GM12872 (cell line): Measurements from ENCODE around the gene CCL25.

Experiments used
- TF ChIP-seq, protein P1 (sequence below): IDR thresholded peaks from 3 replicates; pipeline ENCODE4 v1.5.1; 2011; ENCODE audit warnings: low read depth, mild to moderate bottlenecking, low read length, moderate library complexity; ENCODE audit not compliant: insufficient read depth

The CCL25 gene

DNA sequence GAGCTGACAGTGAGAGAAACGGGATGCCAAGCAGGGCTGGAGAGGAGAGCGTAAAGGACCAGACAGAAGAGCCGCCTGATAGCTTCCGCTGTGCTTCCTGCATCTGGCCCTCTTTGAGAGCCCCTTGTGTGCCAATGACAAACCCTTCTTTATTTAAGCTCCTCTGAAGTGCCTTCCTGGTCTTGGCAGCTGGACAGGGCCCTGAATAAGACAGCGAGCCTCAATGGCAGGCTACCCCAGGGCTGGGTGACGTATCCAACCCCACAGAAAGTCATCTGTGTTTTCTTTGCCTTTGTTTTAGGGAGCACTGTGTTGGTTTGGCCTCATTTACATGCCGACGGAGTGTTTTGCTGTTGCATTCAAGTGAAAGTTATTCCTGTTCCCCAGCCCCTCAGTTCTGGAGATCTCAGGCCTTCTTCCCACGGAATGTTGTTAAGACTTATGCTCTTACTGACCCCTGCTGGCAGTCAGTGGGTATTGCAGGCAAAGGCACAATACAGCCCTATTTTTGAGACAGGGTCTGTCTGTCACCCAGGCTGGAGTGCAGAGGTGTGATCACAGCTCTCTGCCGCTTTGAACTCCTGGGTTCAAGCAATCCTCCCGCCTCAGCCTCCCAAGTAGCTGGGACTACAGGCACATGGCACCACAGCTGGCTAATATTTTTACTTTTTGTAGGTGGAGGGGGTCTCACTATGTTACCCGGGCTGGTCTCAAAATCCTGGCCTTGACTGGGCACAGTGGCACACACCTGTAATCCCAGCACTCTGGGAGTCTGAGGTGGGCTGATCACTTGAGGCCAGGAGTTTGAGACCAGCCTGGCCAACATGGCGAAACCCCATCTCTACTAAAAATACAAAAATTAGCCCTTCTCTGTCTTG is 16.8 kb downstream of the CCL25 start:
- TF ChIP-seq, protein P1, sequence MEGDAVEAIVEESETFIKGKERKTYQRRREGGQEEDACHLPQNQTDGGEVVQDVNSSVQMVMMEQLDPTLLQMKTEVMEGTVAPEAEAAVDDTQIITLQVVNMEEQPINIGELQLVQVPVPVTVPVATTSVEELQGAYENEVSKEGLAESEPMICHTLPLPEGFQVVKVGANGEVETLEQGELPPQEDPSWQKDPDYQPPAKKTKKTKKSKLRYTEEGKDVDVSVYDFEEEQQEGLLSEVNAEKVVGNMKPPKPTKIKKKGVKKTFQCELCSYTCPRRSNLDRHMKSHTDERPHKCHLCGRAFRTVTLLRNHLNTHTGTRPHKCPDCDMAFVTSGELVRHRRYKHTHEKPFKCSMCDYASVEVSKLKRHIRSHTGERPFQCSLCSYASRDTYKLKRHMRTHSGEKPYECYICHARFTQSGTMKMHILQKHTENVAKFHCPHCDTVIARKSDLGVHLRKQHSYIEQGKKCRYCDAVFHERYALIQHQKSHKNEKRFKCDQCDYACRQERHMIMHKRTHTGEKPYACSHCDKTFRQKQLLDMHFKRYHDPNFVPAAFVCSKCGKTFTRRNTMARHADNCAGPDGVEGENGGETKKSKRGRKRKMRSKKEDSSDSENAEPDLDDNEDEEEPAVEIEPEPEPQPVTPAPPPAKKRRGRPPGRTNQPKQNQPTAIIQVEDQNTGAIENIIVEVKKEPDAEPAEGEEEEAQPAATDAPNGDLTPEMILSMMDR, result peak; percentile 79

DNA sequence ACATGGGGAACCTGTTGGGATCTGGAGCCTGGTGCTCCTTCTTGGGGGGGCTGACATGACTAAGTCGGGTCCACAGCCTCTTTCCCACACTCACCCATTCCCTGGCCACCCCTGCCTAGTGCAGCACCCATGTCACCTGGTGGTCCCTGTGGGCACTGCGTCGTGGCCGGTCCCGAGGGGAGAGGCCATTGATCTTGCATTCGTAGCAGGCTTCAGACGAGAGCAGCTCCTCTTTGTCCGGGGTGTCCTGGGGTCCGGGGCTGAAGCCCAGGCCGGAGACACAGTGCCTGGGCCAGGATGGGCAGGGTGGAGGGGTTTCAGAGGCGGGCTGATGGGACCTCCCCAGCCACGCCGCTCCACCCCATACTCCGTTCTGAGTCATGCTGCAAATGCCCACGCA is 19.4 kb downstream of the CCL25 start:
- TF ChIP-seq, protein P1, result no peak

DNA sequence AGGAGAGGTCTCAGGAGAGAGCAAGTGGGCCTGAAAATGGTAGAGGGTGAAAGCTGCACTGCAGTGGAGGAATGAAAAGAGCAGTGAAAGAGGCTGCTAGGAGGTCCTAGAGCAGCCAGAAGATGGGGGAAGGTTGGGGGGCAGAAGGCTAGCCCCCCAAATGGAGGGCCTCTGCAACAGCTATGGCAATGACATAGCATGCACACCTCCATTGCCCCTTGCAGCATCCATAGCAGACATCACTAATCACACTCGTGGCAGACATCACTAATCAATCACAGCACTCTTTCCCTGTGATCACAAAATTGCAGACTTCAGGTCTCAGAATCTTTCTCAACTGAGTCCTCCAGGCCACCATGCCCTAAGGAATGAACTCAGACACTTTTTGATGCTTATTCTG is 21.9 kb downstream of the CCL25 start:
- TF ChIP-seq, protein P1, result no peak

DNA sequence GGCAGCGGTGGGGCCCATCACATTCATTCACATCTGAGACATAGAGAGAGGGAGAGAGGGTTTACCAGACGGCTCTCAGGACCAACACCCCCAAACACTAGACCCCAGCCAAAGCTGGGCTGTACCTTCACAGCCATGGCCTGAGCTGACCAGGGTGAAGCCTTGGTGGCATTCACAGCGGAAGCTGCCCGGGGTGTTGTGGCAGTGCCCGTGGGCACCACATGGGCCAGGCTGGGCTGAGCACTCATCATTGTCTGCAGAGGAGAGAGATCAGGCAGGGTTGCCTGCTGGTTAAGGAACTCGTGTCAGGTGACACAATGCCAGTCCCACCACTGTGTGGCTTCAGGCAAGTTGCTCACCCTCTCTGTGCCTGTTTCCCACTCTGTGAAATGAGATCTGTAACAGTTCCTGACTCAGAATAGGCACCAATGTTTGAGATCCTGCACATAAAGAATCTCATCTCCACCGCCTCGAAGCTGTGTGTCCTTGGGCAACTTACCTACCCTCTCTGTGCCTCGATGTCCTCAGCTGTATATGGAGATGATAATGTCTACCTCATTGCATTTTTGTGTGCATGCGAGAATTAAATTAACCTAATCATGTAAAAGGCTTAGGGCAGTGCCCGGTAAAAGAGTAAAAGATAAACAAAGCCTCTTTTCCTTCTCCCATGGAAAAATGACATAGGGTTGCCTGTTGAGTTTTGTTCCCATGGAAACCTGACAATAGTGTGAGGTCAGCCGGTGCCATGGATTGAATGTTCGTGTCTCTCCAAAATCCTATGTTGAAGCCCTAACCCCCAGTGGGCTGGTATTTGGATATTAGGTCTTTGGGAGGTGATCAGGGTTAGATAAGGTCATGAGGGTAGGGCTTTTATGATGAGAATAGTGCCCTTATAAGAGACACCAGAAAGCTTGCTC is 22.9 kb downstream of the CCL25 start:
- TF ChIP-seq, protein P1, result no peak

DNA sequence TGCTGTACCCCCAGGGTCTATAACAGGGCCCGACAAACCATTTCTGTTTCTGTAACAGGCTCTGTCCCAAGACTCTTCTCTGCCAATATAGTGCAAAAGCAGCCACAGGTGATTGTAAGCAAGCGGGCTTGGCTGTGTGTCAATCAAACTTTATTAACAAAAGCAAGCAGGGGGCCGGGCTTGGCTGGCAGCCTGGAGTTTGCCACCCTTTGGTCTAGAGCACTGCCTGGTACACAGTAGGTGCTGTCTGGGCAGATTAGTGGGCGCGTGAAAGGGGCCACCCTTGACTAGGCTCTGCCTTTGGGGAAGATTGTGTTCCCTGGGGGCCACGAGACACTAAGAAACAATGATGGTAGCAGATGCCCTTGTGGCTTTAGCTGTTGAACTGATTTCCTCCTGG is 27.4 kb downstream of the CCL25 start:
- TF ChIP-seq, protein P1, result no peak

DNA sequence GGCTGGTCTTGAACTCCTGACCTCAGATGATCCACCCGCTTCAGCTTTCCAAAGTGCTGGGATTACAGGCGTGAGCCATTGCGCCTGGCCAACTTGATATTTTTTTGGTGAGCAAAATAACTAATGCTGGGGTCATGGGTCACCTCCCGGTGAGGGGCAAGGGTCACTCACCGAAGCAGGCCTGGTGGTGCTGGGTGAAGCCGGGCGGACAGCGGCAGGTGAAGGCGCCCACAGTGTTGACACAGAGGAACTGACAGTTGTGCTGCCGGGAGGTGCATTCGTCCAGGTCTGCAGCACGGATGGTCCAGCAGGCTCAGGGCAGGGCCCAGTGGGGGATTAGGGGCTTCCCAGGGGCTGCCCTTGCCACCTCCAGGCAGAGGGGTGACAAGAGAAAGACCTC is 28.3 kb downstream of the CCL25 start:
- TF ChIP-seq, protein P1, result no peak
